ELF-1 (cell line): ENCODE results near the gene NUP35.

Experiments used
- DNase-seq: peaks from one replicate; pipeline ENCODE4 v3.0.0-alpha.2; 2016; ENCODE audit warnings: low read depth, low spot score

The NUP35 gene

GRCh38 chr2:183209395-183210028, 85.3 kb downstream of the NUP35 start:
- DNase-seq = no peak
